SK-N-SH treated with all-trans-retinoic acid at 6 μM for 48 hours (cell line): ENCODE measurements around the gene TULP1.
"Not testable (repeated sequence)": the region's sequence is repeated elsewhere in the genome, so short reads cannot be mapped to it uniquely, and the experiment has no call there.

Source experiments
- ATAC-seq: fragments of 200-7000 bp; cut with Tn5 transposase; 3 replicates; pipeline ENCODE4 v1.9.1; 2020; ENCODE audit warnings: mild to moderate bottlenecking, moderate library complexity
- ARNTL ChIP-seq: fragments of 450-650 bp; formaldehyde crosslinking; IDR thresholded peaks from 2 replicates; pipeline ENCODE4 v1.5.0; 2020; ENCODE audit warnings: low read depth, mild to moderate bottlenecking, moderate library complexity, borderline replicate concordance
- BACH2 ChIP-seq: fragments of 250-450 bp; sonication (Bioruptor Pico); IDR thresholded peaks from 2 replicates; pipeline ENCODE4 v1.9.0; 2021; ENCODE audit warnings: mild to moderate bottlenecking, borderline replicate concordance
- CSDC2 ChIP-seq: fragments of 250-450 bp; sonication (Bioruptor Pico); IDR thresholded peaks from 2 replicates; pipeline ENCODE4 v1.5.0; 2020; ENCODE audit warnings: mild to moderate bottlenecking, moderate library complexity
- ESRRG ChIP-seq: fragments of 250-450 bp; sonication (Bioruptor Pico); IDR thresholded peaks from 2 replicates; pipeline ENCODE4 v1.6.1; 2021; ENCODE audit warnings: mild to moderate bottlenecking
- GLIS3 ChIP-seq: fragments of 250-450 bp; sonication (Bioruptor Pico); IDR thresholded peaks from 2 replicates; pipeline ENCODE4 v1.5.0; 2020; ENCODE audit warnings: mild to moderate bottlenecking, moderate library complexity
- ISL1 ChIP-seq: fragments of 250-450 bp; sonication (Bioruptor Pico); IDR thresholded peaks from 2 replicates; pipeline ENCODE4 v2.1.2; 2022; ENCODE audit warnings: mild to moderate bottlenecking, moderate library complexity
- OSR1 ChIP-seq: fragments of 250-450 bp; sonication (Bioruptor Pico); IDR thresholded peaks from 2 replicates; pipeline ENCODE4 v1.8.0; 2022; ENCODE audit warnings: moderate library complexity, mild to moderate bottlenecking, inconsistent platforms
- PPARA ChIP-seq: fragments of 250-450 bp; sonication (Bioruptor Pico); IDR thresholded peaks from 2 replicates; pipeline ENCODE4 v1.5.0; 2020; ENCODE audit warnings: mild to moderate bottlenecking, borderline replicate concordance
- RARB ChIP-seq: fragments of 250-450 bp; sonication (Bioruptor Pico); IDR thresholded peaks from 2 replicates; pipeline ENCODE4 v1.8.0; 2021; ENCODE audit warnings: mild to moderate bottlenecking, moderate library complexity
- SNAI2 ChIP-seq: fragments of 250-450 bp; sonication (Bioruptor Pico); IDR thresholded peaks from 2 replicates; pipeline ENCODE4 v1.5.0; 2020; ENCODE audit warnings: mild to moderate bottlenecking, moderate library complexity
- TCF4 ChIP-seq: fragments of 250-450 bp; sonication (Bioruptor Pico); IDR thresholded peaks from 2 replicates; pipeline ENCODE4 v1.8.0; 2021; ENCODE audit warnings: mild to moderate bottlenecking, moderate library complexity, borderline replicate concordance
- ZFP3 ChIP-seq: fragments of 250-450 bp; sonication (Bioruptor Pico); IDR thresholded peaks from 2 replicates; pipeline ENCODE4 v1.5.0; 2020; ENCODE audit warnings: mild to moderate bottlenecking, moderate library complexity
- ZFP30 ChIP-seq: fragments of 450-650 bp; formaldehyde crosslinking; IDR thresholded peaks from 2 replicates; pipeline ENCODE4 v1.5.0; 2022; ENCODE audit warnings: mild to moderate bottlenecking, moderate library complexity
- ZNF565 ChIP-seq: fragments of 450-650 bp; formaldehyde crosslinking; conservative IDR thresholded peaks from 2 replicates; pipeline ENCODE4 v1.5.0; 2020; ENCODE audit warnings: low read depth, mild to moderate bottlenecking, moderate library complexity
- ZNF70 ChIP-seq: fragments of 450-650 bp; formaldehyde crosslinking; IDR thresholded peaks from 2 replicates; pipeline ENCODE4 v1.5.0; 2020; ENCODE audit warnings: mild to moderate bottlenecking, moderate library complexity
- ZNF8 ChIP-seq: fragments of 450-650 bp; formaldehyde crosslinking; IDR thresholded peaks from 2 replicates; pipeline ENCODE4 v1.5.0; 2020; ENCODE audit warnings: mild to moderate bottlenecking, moderate library complexity
- TF ChIP-seq, protein P1 (sequence below): fragments of 250-450 bp; sonication (Bioruptor Pico); IDR thresholded peaks from 2 replicates; pipeline ENCODE4 v1.8.0; 2021; ENCODE audit warnings: low read depth, mild to moderate bottlenecking, moderate library complexity, borderline replicate concordance
- TF ChIP-seq, protein P2 (sequence below): fragments of 250-450 bp; sonication (Bioruptor Pico); IDR thresholded peaks from 2 replicates; pipeline ENCODE4 v1.5.1; 2020; ENCODE audit warnings: low read depth, mild to moderate bottlenecking, moderate library complexity
- TF ChIP-seq, protein P3 (sequence below): fragments of 250-450 bp; sonication (Bioruptor Pico); IDR thresholded peaks from 2 replicates; pipeline ENCODE4 v1.5.1; 2021; ENCODE audit warnings: mild to moderate bottlenecking, moderate library complexity

Gene TULP1

DNA sequence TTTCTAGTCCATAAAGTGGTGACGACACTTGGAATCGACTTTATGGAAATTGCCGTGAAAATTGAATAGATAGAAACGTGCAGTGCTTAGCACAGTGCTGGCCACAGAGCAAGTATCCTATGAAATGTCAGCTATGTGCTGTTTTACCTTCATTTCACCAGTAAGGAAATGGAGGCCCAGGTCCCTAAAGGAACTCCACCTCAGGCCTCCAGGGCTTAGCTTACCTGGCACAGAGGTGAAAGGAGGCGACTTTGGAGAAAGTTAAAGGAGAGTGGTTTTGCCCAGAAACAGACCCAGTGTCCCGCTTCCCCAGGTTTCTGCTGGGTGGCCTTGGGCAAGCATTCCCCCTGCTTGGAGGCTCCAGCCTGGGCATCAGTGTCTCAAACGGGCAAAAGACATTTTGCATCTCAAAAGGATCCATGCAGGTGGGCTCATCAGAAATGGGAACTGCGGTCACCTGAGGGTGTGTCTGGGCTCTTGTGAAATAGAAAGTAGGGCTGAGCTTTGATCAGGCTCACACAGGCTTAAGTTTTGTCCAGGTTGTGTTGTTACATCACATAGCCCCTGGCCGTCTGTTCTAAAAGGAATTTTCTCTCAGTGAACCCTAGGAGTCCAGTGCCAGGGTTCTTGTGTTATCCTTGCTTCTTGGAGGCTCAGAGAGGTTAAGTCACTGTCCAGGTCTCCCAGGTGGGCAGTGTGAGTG lies 6.8 kb upstream of the TULP1 start:
- no peak for TF ChIP-seq ZNF8 (CRISPR knock-in tag)
- ATAC-seq, result no peak

DNA sequence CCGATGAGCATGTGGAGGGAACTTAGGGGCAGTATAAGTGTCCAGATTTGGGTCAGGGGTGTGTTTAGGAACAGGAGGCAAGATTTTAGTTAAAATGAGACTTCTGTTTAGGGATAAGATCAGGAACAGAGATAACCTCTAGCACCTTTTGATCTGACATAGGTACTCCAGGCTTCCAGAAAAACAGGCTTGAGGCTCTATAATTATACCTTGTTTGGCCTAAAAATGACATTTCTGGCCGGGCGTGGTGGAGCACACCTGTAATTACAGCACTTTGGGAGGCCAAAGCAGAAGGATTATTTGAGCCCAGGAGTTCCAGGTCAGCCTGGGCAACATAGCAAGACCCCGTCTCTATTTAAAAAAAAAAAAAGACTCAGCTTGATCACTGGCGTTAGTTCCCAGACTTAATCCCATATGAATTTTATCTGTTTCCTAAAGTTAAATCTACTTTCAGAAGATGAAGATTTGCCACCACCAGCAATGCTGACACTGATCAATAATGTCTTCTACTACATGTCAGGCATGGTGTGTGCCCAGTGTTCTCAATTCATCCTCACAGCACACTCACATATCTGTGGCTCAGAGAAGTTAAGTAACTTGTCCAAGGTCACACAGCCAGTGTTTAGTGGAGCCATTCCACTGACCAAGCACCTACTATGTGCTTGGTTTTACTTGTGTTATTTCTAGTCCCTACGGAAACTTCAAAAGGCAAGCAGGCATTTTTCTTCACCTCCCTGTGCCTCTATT lies 6.0 kb upstream of the TULP1 start:
- no peak for ATAC-seq
- TF ChIP-seq RARB (no peak), ZNF70 (no peak), ESRRG (no peak), BACH2 (CRISPR knock-in tag) (no peak), CSDC2 (CRISPR knock-in tag) (no peak), ZFP30 (no peak), ZNF565 (CRISPR knock-in tag) (no peak), ZFP3 (CRISPR knock-in tag) (no peak), ARNTL (CRISPR knock-in tag) (no peak), ISL1 (CRISPR knock-in tag) (no peak), TCF4 (CRISPR knock-in tag) (no peak)
- TF ChIP-seq, protein P1, sequence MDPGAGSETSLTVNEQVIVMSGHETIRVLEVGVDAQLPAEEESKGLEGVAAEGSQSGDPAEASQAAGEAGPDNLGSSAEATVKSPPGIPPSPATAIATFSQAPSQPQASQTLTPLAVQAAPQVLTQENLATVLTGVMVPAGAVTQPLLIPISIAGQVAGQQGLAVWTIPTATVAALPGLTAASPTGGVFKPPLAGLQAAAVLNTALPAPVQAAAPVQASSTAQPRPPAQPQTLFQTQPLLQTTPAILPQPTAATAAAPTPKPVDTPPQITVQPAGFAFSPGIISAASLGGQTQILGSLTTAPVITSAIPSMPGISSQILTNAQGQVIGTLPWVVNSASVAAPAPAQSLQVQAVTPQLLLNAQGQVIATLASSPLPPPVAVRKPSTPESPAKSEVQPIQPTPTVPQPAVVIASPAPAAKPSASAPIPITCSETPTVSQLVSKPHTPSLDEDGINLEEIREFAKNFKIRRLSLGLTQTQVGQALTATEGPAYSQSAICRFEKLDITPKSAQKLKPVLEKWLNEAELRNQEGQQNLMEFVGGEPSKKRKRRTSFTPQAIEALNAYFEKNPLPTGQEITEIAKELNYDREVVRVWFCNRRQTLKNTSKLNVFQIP (CRISPR knock-in tag), result no peak
- TF ChIP-seq, protein P2, sequence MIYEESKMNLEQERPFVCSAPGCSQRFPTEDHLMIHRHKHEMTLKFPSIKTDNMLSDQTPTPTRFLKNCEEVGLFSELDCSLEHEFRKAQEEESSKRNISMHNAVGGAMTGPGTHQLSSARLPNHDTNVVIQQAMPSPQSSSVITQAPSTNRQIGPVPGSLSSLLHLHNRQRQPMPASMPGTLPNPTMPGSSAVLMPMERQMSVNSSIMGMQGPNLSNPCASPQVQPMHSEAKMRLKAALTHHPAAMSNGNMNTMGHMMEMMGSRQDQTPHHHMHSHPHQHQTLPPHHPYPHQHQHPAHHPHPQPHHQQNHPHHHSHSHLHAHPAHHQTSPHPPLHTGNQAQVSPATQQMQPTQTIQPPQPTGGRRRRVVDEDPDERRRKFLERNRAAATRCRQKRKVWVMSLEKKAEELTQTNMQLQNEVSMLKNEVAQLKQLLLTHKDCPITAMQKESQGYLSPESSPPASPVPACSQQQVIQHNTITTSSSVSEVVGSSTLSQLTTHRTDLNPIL (CRISPR knock-in tag), result no peak
- TF ChIP-seq, protein P3, sequence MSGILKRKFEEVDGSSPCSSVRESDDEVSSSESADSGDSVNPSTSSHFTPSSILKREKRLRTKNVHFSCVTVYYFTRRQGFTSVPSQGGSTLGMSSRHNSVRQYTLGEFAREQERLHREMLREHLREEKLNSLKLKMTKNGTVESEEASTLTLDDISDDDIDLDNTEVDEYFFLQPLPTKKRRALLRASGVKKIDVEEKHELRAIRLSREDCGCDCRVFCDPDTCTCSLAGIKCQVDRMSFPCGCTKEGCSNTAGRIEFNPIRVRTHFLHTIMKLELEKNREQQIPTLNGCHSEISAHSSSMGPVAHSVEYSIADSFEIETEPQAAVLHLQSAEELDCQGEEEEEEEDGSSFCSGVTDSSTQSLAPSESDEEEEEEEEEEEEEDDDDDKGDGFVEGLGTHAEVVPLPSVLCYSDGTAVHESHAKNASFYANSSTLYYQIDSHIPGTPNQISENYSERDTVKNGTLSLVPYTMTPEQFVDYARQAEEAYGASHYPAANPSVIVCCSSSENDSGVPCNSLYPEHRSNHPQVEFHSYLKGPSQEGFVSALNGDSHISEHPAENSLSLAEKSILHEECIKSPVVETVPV (CRISPR knock-in tag), result no peak
- TF ChIP-seq, all 23 proteins: peak for 0

DNA sequence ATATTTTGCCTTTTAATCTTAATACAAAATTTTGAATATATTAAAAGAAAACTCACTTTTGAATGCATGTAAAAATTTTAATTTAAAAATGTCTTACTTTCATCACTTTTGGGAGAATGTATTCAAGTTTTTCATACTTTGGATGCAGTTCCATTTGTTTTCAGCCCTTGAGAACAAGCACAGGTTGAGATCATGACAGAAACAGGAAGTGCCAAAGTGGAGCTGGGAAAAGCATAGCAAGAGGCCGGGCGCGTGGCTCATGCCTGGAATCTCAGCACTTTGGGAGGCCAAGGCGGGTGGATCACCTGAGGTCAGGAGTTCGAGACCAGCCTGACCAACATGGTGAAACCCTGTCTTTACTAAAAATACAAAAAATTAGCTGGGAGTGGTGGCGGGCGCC lies 5.3 kb upstream of the TULP1 start:
- ATAC-seq, result not testable (repeated sequence)

DNA sequence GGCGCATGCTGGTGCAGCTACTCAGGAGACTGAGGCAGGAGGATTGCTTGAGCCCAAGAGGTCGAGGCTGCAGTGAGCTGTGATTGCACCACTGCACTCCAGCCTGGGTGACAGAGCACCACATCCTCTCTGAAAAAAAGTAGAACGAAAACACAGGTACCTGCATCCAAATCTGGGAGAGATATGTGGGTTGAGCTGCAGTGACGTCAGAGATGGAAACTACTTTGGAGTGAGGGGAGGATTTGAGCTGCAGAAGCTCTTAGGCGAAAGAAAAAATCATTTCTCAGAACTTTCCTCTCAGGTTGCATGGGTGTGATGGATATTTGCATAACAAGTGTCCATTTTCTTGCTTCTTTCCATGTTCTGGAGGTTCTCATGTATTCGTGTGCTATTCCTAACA lies 4.0 kb upstream of the TULP1 start:
- ATAC-seq, result no peak
- TF ChIP-seq BACH2 (CRISPR knock-in tag) (no peak), PPARA (CRISPR knock-in tag) (no peak), RARB (no peak), GLIS3 (CRISPR knock-in tag) (no peak), ESRRG (no peak)

DNA sequence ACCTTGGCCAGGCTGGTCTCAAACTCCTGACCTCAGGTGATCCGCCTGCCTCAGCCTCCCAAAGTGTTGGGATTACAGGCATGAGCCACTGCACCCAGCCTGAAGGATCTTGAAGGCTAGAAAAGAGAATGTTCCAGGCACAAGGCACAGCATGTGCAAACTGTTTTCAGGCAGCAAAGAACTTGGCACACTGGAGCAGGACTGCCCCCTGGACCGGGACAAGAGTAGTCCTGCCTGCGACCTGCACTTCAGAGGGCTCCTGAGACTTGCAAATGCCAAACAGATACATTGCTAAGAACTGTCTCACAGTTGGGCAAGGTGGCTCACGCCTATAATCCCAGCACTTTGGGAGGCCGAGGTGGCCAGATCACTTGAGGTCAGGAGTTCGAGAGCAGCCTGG lies 3.2 kb upstream of the TULP1 start:
- not testable (repeated sequence) for ATAC-seq

DNA sequence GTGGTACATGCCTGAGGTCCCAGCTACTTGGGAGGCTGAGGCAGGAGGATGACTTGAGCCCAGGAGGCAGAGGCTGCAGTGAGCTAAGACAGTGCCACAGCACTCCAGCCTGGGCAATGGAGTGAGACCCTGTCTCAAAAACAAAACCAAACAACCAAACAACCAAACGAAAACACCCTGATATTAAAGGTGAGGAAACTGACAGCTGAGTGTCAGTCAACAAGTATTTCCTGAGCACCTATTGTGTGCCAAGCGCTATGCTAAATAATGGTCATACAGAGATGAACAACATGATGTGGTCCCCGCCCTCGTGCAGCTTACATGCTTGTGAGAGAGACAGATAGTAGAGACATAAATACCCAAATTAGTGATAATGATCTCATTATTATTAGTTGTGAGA lies 1.9 kb upstream of the TULP1 start:
- TF ChIP-seq, protein P1 (CRISPR knock-in tag), result no peak
- no peak for TF ChIP-seq ZFP3 (CRISPR knock-in tag)
- TF ChIP-seq BACH2 (CRISPR knock-in tag), result no peak
- no peak for TF ChIP-seq SNAI2 (CRISPR knock-in tag)
- no peak for TF ChIP-seq ZNF8 (CRISPR knock-in tag)
- no peak for TF ChIP-seq OSR1 (CRISPR knock-in tag)
- TF ChIP-seq ISL1 (CRISPR knock-in tag), result no peak
- TF ChIP-seq, protein P3 (CRISPR knock-in tag), result no peak
- no peak for TF ChIP-seq PPARA (CRISPR knock-in tag)
- TF ChIP-seq TCF4 (CRISPR knock-in tag), result no peak
- TF ChIP-seq, protein P2 (CRISPR knock-in tag), result no peak
- TF ChIP-seq ZNF565 (CRISPR knock-in tag), result no peak
- no peak for TF ChIP-seq ZNF70
- no peak for ATAC-seq
